Natural killer cell (primary cell): Measurements from ENCODE around the gene PGLYRP4. TPM values are rescaled to one million over a fixed set of nuclear protein-coding genes. Genes with fewer than 3 reads are reported as not detected.

ENCODE experiments used
- ATAC-seq, 3 donors: fragments of 150-1000 bp in 2 of 3; fragments of 200-7000 bp in 1 of 3; cut with Tn5 transposase; 1 replicate in 1 of 3; 2 replicates in 2 of 3; pipeline ENCODE4 v1.10.0; 2021; ENCODE audit warnings: mild to moderate bottlenecking in 2 of 3, moderate library complexity in 2 of 3
- DNase-seq, 2 donors: peaks; one replicate each; pipeline versions ENCODE4 v3.0.0 to v3.0.0-alpha.2; 2013 to 2021; ENCODE audit warnings: mixed read lengths in 1 of 2
- H3K27ac ChIP-seq: one replicate; pipeline ENCODE4 v1.5.1; 2013; ENCODE audit warnings: mild to moderate bottlenecking, low read length
- H3K27me3 ChIP-seq: one replicate; pipeline ENCODE4 v1.6.1; 2013; ENCODE audit warnings: low read length; ENCODE audit not compliant: control insufficient read depth, insufficient read depth
- H3K36me3 ChIP-seq: one replicate; pipeline ENCODE4 v1.6.1; 2013; ENCODE audit warnings: low read length; ENCODE audit not compliant: control insufficient read depth, insufficient read depth
- H3K4me1 ChIP-seq: one replicate; pipeline ENCODE4 v1.6.1; 2013; ENCODE audit warnings: low read length; ENCODE audit not compliant: control insufficient read depth, insufficient read depth
- H3K4me3 ChIP-seq: one replicate; pipeline ENCODE4 v1.5.1; 2013; ENCODE audit warnings: low read length
- H3K9me3 ChIP-seq: one replicate; pipeline ENCODE4 v1.6.1; 2013; ENCODE audit warnings: low read length; ENCODE audit not compliant: control insufficient read depth, insufficient read depth
- H3K27ac Mint-ChIP-seq, 2 donors: one replicate each; pipeline ENCODE4 v1.8.0; 2022; ENCODE audit warnings: mild to moderate bottlenecking in 2 of 2, mixed read lengths in 2 of 2, moderate library complexity in 1 of 2
- H3K27me3 Mint-ChIP-seq, 2 donors: one replicate each; pipeline ENCODE4 v1.8.0; 2022; ENCODE audit warnings: low read depth in 2 of 2, mixed read lengths in 2 of 2
- H3K36me3 Mint-ChIP-seq: one replicate; pipeline ENCODE4 v1.8.0; 2022; ENCODE audit warnings: mixed read lengths
- H3K4me1 Mint-ChIP-seq, 2 donors: one replicate each; pipeline ENCODE4 v1.8.0; 2022; ENCODE audit warnings: mixed read lengths in 2 of 2
- H3K4me3 Mint-ChIP-seq: one replicate; pipeline ENCODE4 v1.8.0; 2022; ENCODE audit warnings: mild to moderate bottlenecking, moderate library complexity, mixed read lengths
- H3K9me3 Mint-ChIP-seq, 2 donors: one replicate each; pipeline ENCODE4 v1.8.0; 2022; ENCODE audit warnings: mixed read lengths in 2 of 2
- CTCF ChIP-seq: fragments of 200-600 bp; IDR thresholded peaks from one replicate; pipeline ENCODE4 v1.8.0; 2022; ENCODE audit warnings: antibody characterized with exemption
- WGBS: methylation state at CpG from one replicate; pipeline ENCODE4 v1.1.7; 2013; ENCODE audit warnings: missing lambda C conversion rate; ENCODE audit not compliant: insufficient coverage; 5-methylcytosine and 5-hydroxymethylcytosine counted together
- intact Hi-C: fragments of 100-400 bp; cut with micrococcal nuclease; formaldehyde crosslinking; loops from one replicate; pipeline ENCODE4 v1.14.2; 2022
- total RNA-seq, 4 donors: library from RNA; stranded (reverse); fragments of 120-200 nt in 1 of 4; gene quantifications; one replicate each; pipeline versions ENCODE4 v1.2.3 to v1.2.4, GENCODE V29; 2013 to 2022

PGLYRP4 gene
- total RNA-seq, 3 donors from 2014 or later (not counting 1 experiment from before 2014, with no cell fraction given) = not detected

- Mint-ChIP-seq H3K27ac (no peak overlapping the region), H3K27me3 (peaks cover 6 to 8% of the 10 kb centered on the region in 2 donors), H3K4me3 (no peak overlapping the region), H3K9me3 (no peaks in the 10 kb centered on the region), H3K36me3 (no peaks in the 10 kb centered on the region), H3K4me1 (no peaks in the 10 kb centered on the region)
- H3K27ac ChIP-seq = no peak overlapping the region
- no peaks in the 10 kb centered on the region for H3K27me3 ChIP-seq
- H3K4me3 ChIP-seq = no peak overlapping the region
- TF ChIP-seq CTCF = no peak
- ATAC-seq (no peak), DNase-seq (no peak)
- H3K9me3 ChIP-seq = no peaks in the 10 kb centered on the region
- no peaks in the 10 kb centered on the region for H3K4me1 ChIP-seq
- 81% methylated on average over 5 of the region's 5 CpGs for WGBS
- H3K36me3 ChIP-seq = no peaks in the 10 kb centered on the region
- intact Hi-C loops = no loop called here
Measured at GRCh38 chr1:153302308-153302707, 46.3 kb downstream of the PGLYRP4 start.

GRCh38 chr1:153293851-153294250, 54.8 kb downstream of the PGLYRP4 start:
- Mint-ChIP-seq H3K4me1 (peaks cover 8 to 10% of the 10 kb centered on the region in 2 donors), H3K27ac (no peak overlapping the region), H3K36me3 (no peaks in the 10 kb centered on the region), H3K27me3 (peaks cover 5 to 7% of the 10 kb centered on the region in 2 donors), H3K4me3 (no peak overlapping the region), H3K9me3 (no peaks in the 10 kb centered on the region)
- H3K9me3 ChIP-seq = no peaks in the 10 kb centered on the region
- no peak overlapping the region for H3K4me3 ChIP-seq
- no peak for TF ChIP-seq CTCF
- ATAC-seq = no peak
- 15% methylated on average over 8 of the region's 9 CpGs for WGBS
- no peaks in the 10 kb centered on the region for H3K27me3 ChIP-seq
- H3K36me3 ChIP-seq = no peaks in the 10 kb centered on the region
- intact Hi-C loops = no loop called here
- H3K27ac ChIP-seq = no peak overlapping the region
- DNase-seq = peak in 1 of 2 donors; percentile 22
- peaks cover 7% of the 10 kb centered on the region for H3K4me1 ChIP-seq

GRCh38 chr1:153293480-153293775, 55.2 kb downstream of the PGLYRP4 start:
- intact Hi-C loops = no loop called here
- TF ChIP-seq CTCF = no peak
- ATAC-seq (no peak), DNase-seq (no peak)
- Mint-ChIP-seq H3K27me3 (peaks cover 5 to 7% of the 10 kb centered on the region in 2 donors), H3K4me1 (peaks cover 8 to 10% of the 10 kb centered on the region in 2 donors), H3K27ac (no peak overlapping the region), H3K36me3 (no peaks in the 10 kb centered on the region), H3K9me3 (no peaks in the 10 kb centered on the region), H3K4me3 (no peak overlapping the region)
- Histone ChIP-seq H3K4me3 (no peak overlapping the region), H3K36me3 (no peaks in the 10 kb centered on the region), H3K27ac (no peak overlapping the region), H3K9me3 (no peaks in the 10 kb centered on the region), H3K4me1 (peaks cover 7% of the 10 kb centered on the region), H3K27me3 (no peaks in the 10 kb centered on the region)
- 79% methylated on average over 7 of the region's 7 CpGs for WGBS

GRCh38 chr1:153292740-153293479, 55.7 kb downstream of the PGLYRP4 start:
- Mint-ChIP-seq H3K4me1 (peaks cover 8 to 10% of the 10 kb centered on the region in 2 donors), H3K27ac (no peak overlapping the region)

More at GRCh38 chr1:153292740-153293479, 55.7 kb downstream of the PGLYRP4 start:
- Histone ChIP-seq H3K4me3 (no peak overlapping the region), H3K27me3 (no peaks in the 10 kb centered on the region), H3K36me3 (no peaks in the 10 kb centered on the region), H3K27ac (no peak overlapping the region), H3K4me1 (peaks cover 7% of the 10 kb centered on the region), H3K9me3 (no peaks in the 10 kb centered on the region)
- 77% methylated on average over 22 of the region's 25 CpGs for WGBS
- TF ChIP-seq CTCF = no peak
- ATAC-seq = no peak
- H3K9me3 Mint-ChIP-seq = no peaks in the 10 kb centered on the region
- intact Hi-C loops = no loop called here
- no peak overlapping the region for H3K4me3 Mint-ChIP-seq
- H3K27me3 Mint-ChIP-seq = peaks cover 5 to 7% of the 10 kb centered on the region in 2 donors
- DNase-seq = no peak
- no peaks in the 10 kb centered on the region for H3K36me3 Mint-ChIP-seq
